ENCODE measurements around the gene ABCD2. TPM values are rescaled to one million over a fixed set of nuclear protein-coding genes. Genes with fewer than 3 reads are reported as not detected.

The ABCD2 gene
- polyA plus RNA-seq, 1 donor from 2014 or later: 0.43 TPM

DNA sequence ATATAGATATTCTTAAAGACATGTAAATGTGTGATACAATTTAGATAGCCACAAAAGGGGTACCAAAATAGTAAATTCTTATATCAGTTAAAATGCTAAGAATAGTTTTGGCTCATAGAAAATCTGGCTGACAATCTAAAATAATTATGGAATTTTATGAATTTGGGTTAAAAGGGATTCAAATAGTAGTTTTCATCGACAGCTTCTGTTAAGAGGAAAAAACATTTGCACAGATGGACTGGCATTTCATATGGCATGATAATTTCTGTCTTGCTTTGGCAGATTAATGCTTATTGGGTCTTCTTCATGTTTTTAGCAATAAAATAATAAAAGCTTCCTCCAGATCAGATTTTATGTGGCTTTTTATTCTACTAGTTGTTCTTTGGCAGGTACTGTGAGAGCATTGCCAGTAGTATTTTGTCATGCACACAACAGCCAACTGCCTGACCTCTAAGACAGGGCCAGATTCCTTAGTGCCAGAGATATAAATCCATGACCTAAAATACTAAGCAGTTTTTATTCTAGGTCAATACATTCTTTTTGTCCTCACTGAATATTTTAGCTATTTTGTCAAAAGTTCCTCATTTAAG is 9.1 kb downstream of the ABCD2 start:
- Histone ChIP-seq H2AFZ (ENCODE audit: low read depth, low read length) (no peak overlapping the region), H3K9ac (ENCODE audit: low read length) (no peak overlapping the region), H3K4me2 (ENCODE audit: low read length) (no peak overlapping the region), H3K4me3 (ENCODE audit: low read length) (no peak overlapping the region), H3K9me2 (ENCODE audit: insufficient read depth, low read length) (no peaks in the 10 kb centered on the region), H4K20me1 (ENCODE audit: insufficient read depth) (no peaks in the 10 kb centered on the region), H3F3A (ENCODE audit: insufficient read depth, low read length, poor library complexity, severe bottlenecking) (no peaks in the 10 kb centered on the region), H3K9me3 (ENCODE audit: low read length) (no peaks in the 10 kb centered on the region), H3K36me3 (ENCODE audit: insufficient read depth, low read length) (no peaks in the 10 kb centered on the region), H3K27me3 (ENCODE audit: insufficient read depth, low read depth, low read length) (no peaks in the 10 kb centered on the region), H3K79me2 (replicated peaks; ENCODE audit: insufficient read depth, low read length) (no peaks in the 10 kb centered on the region), H3K27ac (ENCODE audit: low read length) (no peak overlapping the region)
- TF ChIP-seq RAD21 (conservative IDR thresholded peaks at IDR 0.05): no peak
- no peak for TF ChIP-seq EZH2 (IDR thresholded peaks at IDR 0.05; ENCODE audit: borderline replicate concordance, insufficient read depth, low read length, poor library complexity, severe bottlenecking)
- TF ChIP-seq MXI1 (conservative IDR thresholded peaks at IDR 0.05; ENCODE audit: poor library complexity, severe bottlenecking): no peak
- no peak for TF ChIP-seq EP300 (conservative IDR thresholded peaks at IDR 0.05; ENCODE audit: poor library complexity, severe bottlenecking)
- TF ChIP-seq, protein P1, sequence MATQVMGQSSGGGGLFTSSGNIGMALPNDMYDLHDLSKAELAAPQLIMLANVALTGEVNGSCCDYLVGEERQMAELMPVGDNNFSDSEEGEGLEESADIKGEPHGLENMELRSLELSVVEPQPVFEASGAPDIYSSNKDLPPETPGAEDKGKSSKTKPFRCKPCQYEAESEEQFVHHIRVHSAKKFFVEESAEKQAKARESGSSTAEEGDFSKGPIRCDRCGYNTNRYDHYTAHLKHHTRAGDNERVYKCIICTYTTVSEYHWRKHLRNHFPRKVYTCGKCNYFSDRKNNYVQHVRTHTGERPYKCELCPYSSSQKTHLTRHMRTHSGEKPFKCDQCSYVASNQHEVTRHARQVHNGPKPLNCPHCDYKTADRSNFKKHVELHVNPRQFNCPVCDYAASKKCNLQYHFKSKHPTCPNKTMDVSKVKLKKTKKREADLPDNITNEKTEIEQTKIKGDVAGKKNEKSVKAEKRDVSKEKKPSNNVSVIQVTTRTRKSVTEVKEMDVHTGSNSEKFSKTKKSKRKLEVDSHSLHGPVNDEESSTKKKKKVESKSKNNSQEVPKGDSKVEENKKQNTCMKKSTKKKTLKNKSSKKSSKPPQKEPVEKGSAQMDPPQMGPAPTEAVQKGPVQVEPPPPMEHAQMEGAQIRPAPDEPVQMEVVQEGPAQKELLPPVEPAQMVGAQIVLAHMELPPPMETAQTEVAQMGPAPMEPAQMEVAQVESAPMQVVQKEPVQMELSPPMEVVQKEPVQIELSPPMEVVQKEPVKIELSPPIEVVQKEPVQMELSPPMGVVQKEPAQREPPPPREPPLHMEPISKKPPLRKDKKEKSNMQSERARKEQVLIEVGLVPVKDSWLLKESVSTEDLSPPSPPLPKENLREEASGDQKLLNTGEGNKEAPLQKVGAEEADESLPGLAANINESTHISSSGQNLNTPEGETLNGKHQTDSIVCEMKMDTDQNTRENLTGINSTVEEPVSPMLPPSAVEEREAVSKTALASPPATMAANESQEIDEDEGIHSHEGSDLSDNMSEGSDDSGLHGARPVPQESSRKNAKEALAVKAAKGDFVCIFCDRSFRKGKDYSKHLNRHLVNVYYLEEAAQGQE (IDR thresholded peaks at IDR 0.05; ENCODE audit: borderline replicate concordance): no peak
- TF ChIP-seq POLR2AphosphoS5 (IDR thresholded peaks at IDR 0.05): no peak
- no peak for TF ChIP-seq TAF1 (IDR thresholded peaks at IDR 0.05; ENCODE audit: low read depth)
- TF ChIP-seq, protein P2, sequence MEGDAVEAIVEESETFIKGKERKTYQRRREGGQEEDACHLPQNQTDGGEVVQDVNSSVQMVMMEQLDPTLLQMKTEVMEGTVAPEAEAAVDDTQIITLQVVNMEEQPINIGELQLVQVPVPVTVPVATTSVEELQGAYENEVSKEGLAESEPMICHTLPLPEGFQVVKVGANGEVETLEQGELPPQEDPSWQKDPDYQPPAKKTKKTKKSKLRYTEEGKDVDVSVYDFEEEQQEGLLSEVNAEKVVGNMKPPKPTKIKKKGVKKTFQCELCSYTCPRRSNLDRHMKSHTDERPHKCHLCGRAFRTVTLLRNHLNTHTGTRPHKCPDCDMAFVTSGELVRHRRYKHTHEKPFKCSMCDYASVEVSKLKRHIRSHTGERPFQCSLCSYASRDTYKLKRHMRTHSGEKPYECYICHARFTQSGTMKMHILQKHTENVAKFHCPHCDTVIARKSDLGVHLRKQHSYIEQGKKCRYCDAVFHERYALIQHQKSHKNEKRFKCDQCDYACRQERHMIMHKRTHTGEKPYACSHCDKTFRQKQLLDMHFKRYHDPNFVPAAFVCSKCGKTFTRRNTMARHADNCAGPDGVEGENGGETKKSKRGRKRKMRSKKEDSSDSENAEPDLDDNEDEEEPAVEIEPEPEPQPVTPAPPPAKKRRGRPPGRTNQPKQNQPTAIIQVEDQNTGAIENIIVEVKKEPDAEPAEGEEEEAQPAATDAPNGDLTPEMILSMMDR (IDR thresholded peaks at IDR 0.05; ENCODE audit: poor library complexity, severe bottlenecking): no peak
- TF ChIP-seq SMC3 (conservative IDR thresholded peaks at IDR 0.05; ENCODE audit: poor library complexity): no peak

DNA sequence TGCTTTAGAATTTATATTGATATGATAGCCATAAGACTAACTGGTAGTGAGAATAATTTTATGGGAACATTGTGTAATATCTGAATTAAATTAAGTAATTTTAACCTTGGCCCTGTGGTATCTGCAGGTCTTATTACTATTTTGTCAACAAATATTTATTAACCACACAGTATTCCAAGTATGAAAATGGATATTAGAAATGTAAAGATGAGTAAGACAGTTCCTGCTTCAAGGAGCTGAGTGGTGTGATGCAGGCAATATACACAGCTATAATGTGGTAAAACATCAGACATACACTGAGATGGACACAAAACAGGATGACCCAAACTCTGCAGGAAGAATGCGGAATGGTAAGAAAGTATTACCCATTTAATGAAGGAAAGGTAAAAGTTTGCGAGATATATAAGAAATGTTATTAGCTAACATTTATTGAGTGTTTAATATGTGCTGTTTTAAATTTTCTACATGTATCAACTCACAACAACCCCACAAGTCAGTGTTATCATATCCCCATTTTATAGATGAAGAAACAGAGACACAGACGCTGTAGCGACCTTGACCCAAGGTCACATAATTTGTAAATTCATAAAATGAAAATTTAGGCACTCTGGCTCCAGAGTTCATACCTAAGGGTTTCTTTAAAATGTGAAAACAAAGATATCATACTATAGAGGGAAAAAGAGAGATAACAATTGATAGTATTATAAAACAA is 12.7 kb downstream of the ABCD2 start:
- Histone ChIP-seq H4K20me1 (ENCODE audit: insufficient read depth) (no peaks in the 10 kb centered on the region), H2AFZ (ENCODE audit: low read depth, low read length) (no peak overlapping the region), H3K27me3 (ENCODE audit: insufficient read depth, low read depth, low read length) (no peaks in the 10 kb centered on the region), H3K9me3 (ENCODE audit: low read length) (no peaks in the 10 kb centered on the region), H3K79me2 (replicated peaks; ENCODE audit: insufficient read depth, low read length) (no peaks in the 10 kb centered on the region), H3F3A (ENCODE audit: insufficient read depth, low read length, poor library complexity, severe bottlenecking) (no peaks in the 10 kb centered on the region), H3K9me2 (ENCODE audit: insufficient read depth, low read length) (no peaks in the 10 kb centered on the region), H3K4me3 (ENCODE audit: low read length) (no peak overlapping the region), H3K36me3 (ENCODE audit: insufficient read depth, low read length) (no peaks in the 10 kb centered on the region), H3K9ac (ENCODE audit: low read length) (no peak overlapping the region), H3K4me2 (ENCODE audit: low read length) (no peak overlapping the region), H3K27ac (ENCODE audit: low read length) (no peak overlapping the region)
- TF ChIP-seq EZH2 (IDR thresholded peaks at IDR 0.05; ENCODE audit: borderline replicate concordance, insufficient read depth, low read length, poor library complexity, severe bottlenecking) (no peak), SMC3 (conservative IDR thresholded peaks at IDR 0.05; ENCODE audit: poor library complexity) (no peak), MXI1 (conservative IDR thresholded peaks at IDR 0.05; ENCODE audit: poor library complexity, severe bottlenecking) (no peak), RAD21 (conservative IDR thresholded peaks at IDR 0.05) (no peak), POLR2AphosphoS5 (IDR thresholded peaks at IDR 0.05) (no peak), EP300 (conservative IDR thresholded peaks at IDR 0.05; ENCODE audit: poor library complexity, severe bottlenecking) (no peak), TAF1 (IDR thresholded peaks at IDR 0.05; ENCODE audit: low read depth) (no peak)
- TF ChIP-seq, protein P2 (IDR thresholded peaks at IDR 0.05; ENCODE audit: poor library complexity, severe bottlenecking): no peak
- TF ChIP-seq, protein P1 (IDR thresholded peaks at IDR 0.05; ENCODE audit: borderline replicate concordance): no peak
